Measurements from ENCODE around the gene USP3.
"Not testable (repeated sequence)": the region's sequence is repeated elsewhere in the genome, so short reads cannot be mapped to it uniquely, and the experiment has no call there.

USP3 gene

GRCh38 chr15:63517628-63518027, 13.2 kb downstream of the USP3 start:
- no peaks in the 10 kb centered on the region for H3K36me3 ChIP-seq (replicated peaks; ENCODE audit: insufficient read depth, low read length)
- DNase-seq: no peak
- 0 out of 2 replicates have a peak, but pooled peaks cover 3% of the 10 kb centered on the region for H3F3A ChIP-seq (ENCODE audit: insufficient read depth, low read length)
- no peak overlapping the region for H2AFZ ChIP-seq (ENCODE audit: low read length)
- peaks cover 71% of the 10 kb centered on the region for H4K20me1 ChIP-seq (ENCODE audit: insufficient read depth, low read length)
- no peaks in the 10 kb centered on the region for H3K9me2 ChIP-seq (replicated peaks; ENCODE audit: insufficient read depth, low read length)
- no peak overlapping the region for H3K27ac ChIP-seq (ENCODE audit: low read length)
- no peak overlapping the region for H3K9ac ChIP-seq (ENCODE audit: low read length)
- H3K4me1 ChIP-seq (ENCODE audit: low read length): peaks cover 25% of the 10 kb centered on the region
- TF ChIP-seq EZH2phosphoT487 (IDR thresholded peaks at IDR 0.05; ENCODE audit: low read length) (no peak), EZH2 (optimal IDR thresholded peaks at IDR 0.05; ENCODE audit: low read depth, low read length) (no peak)
- TF ChIP-seq, protein P1, sequence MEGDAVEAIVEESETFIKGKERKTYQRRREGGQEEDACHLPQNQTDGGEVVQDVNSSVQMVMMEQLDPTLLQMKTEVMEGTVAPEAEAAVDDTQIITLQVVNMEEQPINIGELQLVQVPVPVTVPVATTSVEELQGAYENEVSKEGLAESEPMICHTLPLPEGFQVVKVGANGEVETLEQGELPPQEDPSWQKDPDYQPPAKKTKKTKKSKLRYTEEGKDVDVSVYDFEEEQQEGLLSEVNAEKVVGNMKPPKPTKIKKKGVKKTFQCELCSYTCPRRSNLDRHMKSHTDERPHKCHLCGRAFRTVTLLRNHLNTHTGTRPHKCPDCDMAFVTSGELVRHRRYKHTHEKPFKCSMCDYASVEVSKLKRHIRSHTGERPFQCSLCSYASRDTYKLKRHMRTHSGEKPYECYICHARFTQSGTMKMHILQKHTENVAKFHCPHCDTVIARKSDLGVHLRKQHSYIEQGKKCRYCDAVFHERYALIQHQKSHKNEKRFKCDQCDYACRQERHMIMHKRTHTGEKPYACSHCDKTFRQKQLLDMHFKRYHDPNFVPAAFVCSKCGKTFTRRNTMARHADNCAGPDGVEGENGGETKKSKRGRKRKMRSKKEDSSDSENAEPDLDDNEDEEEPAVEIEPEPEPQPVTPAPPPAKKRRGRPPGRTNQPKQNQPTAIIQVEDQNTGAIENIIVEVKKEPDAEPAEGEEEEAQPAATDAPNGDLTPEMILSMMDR (IDR thresholded peaks at IDR 0.05; ENCODE audit: low read length): no peak
- H3K79me2 ChIP-seq (ENCODE audit: low read length): peaks cover 99% of the 10 kb centered on the region
- H3K4me2 ChIP-seq (ENCODE audit: low read depth, low read length): peak overlapping the region; percentile 8; the same call in 1 of the 2 replicates
- H3K27me3 ChIP-seq (replicated peaks; ENCODE audit: insufficient read depth, low read length): no peaks in the 10 kb centered on the region
- no peaks in the 10 kb centered on the region for H3K9me3 ChIP-seq (replicated peaks; ENCODE audit: insufficient read depth, low read length)
- no peak overlapping the region for H3K4me3 ChIP-seq (ENCODE audit: low read length)

DNA sequence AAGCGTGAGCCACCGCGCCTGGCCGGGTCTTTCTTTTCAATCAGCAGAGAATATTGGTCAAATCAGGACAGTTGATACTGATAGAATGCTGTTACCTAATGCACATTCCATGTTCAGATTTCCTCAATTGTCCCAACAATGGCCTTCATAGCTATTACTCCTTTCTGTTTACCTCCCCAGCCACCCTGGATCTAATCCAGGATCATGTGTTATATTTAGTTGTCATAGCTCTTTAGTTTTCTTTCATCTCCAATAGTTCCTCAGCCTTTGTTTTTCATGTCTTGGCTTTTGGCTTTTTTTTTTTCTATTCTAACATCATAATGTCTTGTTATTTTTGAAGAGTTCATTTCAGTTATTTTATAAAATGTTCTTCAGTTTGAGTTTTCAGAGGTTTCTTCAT, 14.6 kb downstream of the USP3 start:
- Histone ChIP-seq H3K36me3 (replicated peaks; ENCODE audit: insufficient read depth, low read length) (no peaks in the 10 kb centered on the region), H2AFZ (ENCODE audit: low read length) (no peak overlapping the region), H3K4me3 (ENCODE audit: low read length) (no peak overlapping the region), H3K4me2 (ENCODE audit: low read depth, low read length) (no peak overlapping the region), H3K4me1 (ENCODE audit: low read length) (peaks cover 25% of the 10 kb centered on the region), H3K9ac (ENCODE audit: low read length) (no peak overlapping the region), H3F3A (ENCODE audit: insufficient read depth, low read length) (0 out of 2 replicates have a peak, but pooled peaks cover 3% of the 10 kb centered on the region), H3K27me3 (replicated peaks; ENCODE audit: insufficient read depth, low read length) (no peaks in the 10 kb centered on the region), H3K27ac (ENCODE audit: low read length) (no peak overlapping the region), H4K20me1 (ENCODE audit: insufficient read depth, low read length) (peaks cover 78% of the 10 kb centered on the region), H3K9me3 (replicated peaks; ENCODE audit: insufficient read depth, low read length) (no peaks in the 10 kb centered on the region), H3K79me2 (ENCODE audit: low read length) (peaks cover 99% of the 10 kb centered on the region), H3K9me2 (replicated peaks; ENCODE audit: insufficient read depth, low read length) (no peaks in the 10 kb centered on the region)
- DNase-seq: no peak
- TF ChIP-seq, protein P1 (IDR thresholded peaks at IDR 0.05; ENCODE audit: low read length): no peak
- TF ChIP-seq EZH2 (optimal IDR thresholded peaks at IDR 0.05; ENCODE audit: low read depth, low read length): no peak
- no peak for TF ChIP-seq EZH2phosphoT487 (IDR thresholded peaks at IDR 0.05; ENCODE audit: low read length)

GRCh38 chr15:63519548-63520178, 15.3 kb downstream of the USP3 start:
- H3K27me3 ChIP-seq (replicated peaks; ENCODE audit: insufficient read depth, low read length): no peaks in the 10 kb centered on the region
- H3K9me2 ChIP-seq (replicated peaks; ENCODE audit: insufficient read depth, low read length): no peaks in the 10 kb centered on the region
- H3F3A ChIP-seq (ENCODE audit: insufficient read depth, low read length): 0 out of 2 replicates have a peak, but pooled peaks cover 3% of the 10 kb centered on the region
- no peaks in the 10 kb centered on the region for H3K9me3 ChIP-seq (replicated peaks; ENCODE audit: insufficient read depth, low read length)
- DNase-seq: no peak
- H3K9ac ChIP-seq (ENCODE audit: low read length): no peak overlapping the region
- H3K4me1 ChIP-seq (ENCODE audit: low read length): peaks cover 23% of the 10 kb centered on the region
- no peak overlapping the region for H3K4me2 ChIP-seq (ENCODE audit: low read depth, low read length)
- no peak overlapping the region for H3K27ac ChIP-seq (ENCODE audit: low read length)
- peaks cover 99% of the 10 kb centered on the region for H3K79me2 ChIP-seq (ENCODE audit: low read length)
- H2AFZ ChIP-seq (ENCODE audit: low read length): no peak overlapping the region
- TF ChIP-seq, protein P1 (IDR thresholded peaks at IDR 0.05; ENCODE audit: low read length): no peak
- TF ChIP-seq EZH2 (optimal IDR thresholded peaks at IDR 0.05; ENCODE audit: low read depth, low read length) (no peak), EZH2phosphoT487 (IDR thresholded peaks at IDR 0.05; ENCODE audit: low read length) (no peak)
- H3K36me3 ChIP-seq (replicated peaks; ENCODE audit: insufficient read depth, low read length): no peaks in the 10 kb centered on the region
- no peak overlapping the region for H3K4me3 ChIP-seq (ENCODE audit: low read length)
- H4K20me1 ChIP-seq (ENCODE audit: insufficient read depth, low read length): peaks cover 80% of the 10 kb centered on the region

DNA sequence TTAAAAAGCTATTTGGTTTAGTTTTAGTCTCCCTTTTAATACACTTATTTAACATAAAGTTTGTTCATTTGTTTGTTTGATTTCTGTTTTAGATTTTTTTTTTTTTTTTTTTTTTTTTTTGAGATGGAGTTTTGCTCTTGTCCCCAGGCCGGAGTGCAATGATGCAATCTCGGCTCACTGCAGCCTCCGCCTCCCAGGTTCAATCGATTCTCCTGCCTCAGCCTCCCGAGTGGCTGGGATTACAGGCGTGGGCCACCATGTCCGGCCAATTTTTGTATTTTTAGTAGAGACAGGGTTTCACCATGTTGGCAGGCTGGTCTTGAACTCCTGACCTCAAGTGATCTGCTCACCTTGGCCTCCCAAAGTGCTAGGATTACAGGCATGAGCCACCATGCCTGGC, 16.1 kb downstream of the USP3 start:
- H3K9me3 ChIP-seq (replicated peaks; ENCODE audit: insufficient read depth, low read length); H3K9ac ChIP-seq (ENCODE audit: low read length); H2AFZ ChIP-seq (ENCODE audit: low read length); H3K27ac ChIP-seq (ENCODE audit: low read length); DNase-seq; H3F3A ChIP-seq (ENCODE audit: insufficient read depth, low read length); H3K4me3 ChIP-seq (ENCODE audit: low read length); H3K36me3 ChIP-seq (replicated peaks; ENCODE audit: insufficient read depth, low read length); H3K4me2 ChIP-seq (ENCODE audit: low read depth, low read length); H3K9me2 ChIP-seq (replicated peaks; ENCODE audit: insufficient read depth, low read length); H3K27me3 ChIP-seq (replicated peaks; ENCODE audit: insufficient read depth, low read length): not testable (repeated sequence)
- H4K20me1 ChIP-seq (ENCODE audit: insufficient read depth, low read length): peaks cover 79% of the 10 kb centered on the region
- peaks cover 99% of the 10 kb centered on the region for H3K79me2 ChIP-seq (ENCODE audit: low read length)
- peaks cover 20% of the 10 kb centered on the region for H3K4me1 ChIP-seq (ENCODE audit: low read length)

Data from MM.1S (cell line).